HepG2 (cell line): ENCODE measurements around the gene ZNF793. TPM values are rescaled to one million over a fixed set of nuclear protein-coding genes. Genes with fewer than 3 reads are reported as not detected.

Experiments
- ARNTL ChIP-seq: sonication (generic); formaldehyde crosslinking; IDR thresholded peaks from 2 replicates; pipeline ENCODE4 v1.4.0; 2020; ENCODE audit warnings: mild to moderate bottlenecking, missing genetic modification reagents
- BRCA1 ChIP-seq: sonication (generic); formaldehyde crosslinking; IDR thresholded peaks from 2 replicates; pipeline ENCODE4 v1.4.0; 2020; ENCODE audit warnings: missing genetic modification reagents
- GATAD1 ChIP-seq: IDR thresholded peaks from 2 replicates; pipeline ENCODE4 v1.6.1; 2016; ENCODE audit warnings: missing genetic modification reagents, missing compliant biosample characterization
- GATAD2A ChIP-seq: IDR thresholded peaks from 2 replicates; pipeline ENCODE4 v1.6.1; 2016
- HDAC6 ChIP-seq: fragments of 200-600 bp; sonication (generic); IDR thresholded peaks from 2 replicates; pipeline ENCODE4 v1.7.0; 2017; ENCODE audit warnings: mild to moderate bottlenecking, antibody characterized with exemption, low read length, low read depth
- KLF12 ChIP-seq: sonication (generic); formaldehyde crosslinking; IDR thresholded peaks from 2 replicates; pipeline ENCODE4 v1.4.0; 2020; ENCODE audit warnings: missing genetic modification reagents, borderline replicate concordance
- MAZ ChIP-seq, 2 experiments: sonication (generic) in 1 of 2; formaldehyde crosslinking in 1 of 2; IDR thresholded peaks; 2 replicates each; pipeline versions ENCODE4 v1.5.0 to v1.6.1; 2012 to 2020; ENCODE audit warnings: low read depth in 2 of 2, mild to moderate bottlenecking in 2 of 2, borderline replicate concordance in 1 of 2, improper control_type of control experiment in 1 of 2, low read length in 1 of 2, missing genetic modification reagents in 1 of 2, moderate library complexity in 1 of 2
- MED13 ChIP-seq: sonication (generic); formaldehyde crosslinking; IDR thresholded peaks from 2 replicates; pipeline ENCODE4 v1.5.0; 2020; ENCODE audit warnings: missing genetic modification reagents
- NR2F6 ChIP-seq, 2 experiments: IDR thresholded peaks; 2 replicates each; pipeline ENCODE4 v1.6.1; 2016; ENCODE audit warnings: antibody characterized with exemption in 1 of 2, mild to moderate bottlenecking in 1 of 2
- PHB2 ChIP-seq: fragments of 450-650 bp; IDR thresholded peaks from 2 replicates; pipeline ENCODE4 v1.6.1; 2018; ENCODE audit not compliant: partially characterized antibody
- PHF21A ChIP-seq: sonication (generic); formaldehyde crosslinking; IDR thresholded peaks from 2 replicates; pipeline ENCODE4 v1.5.0; 2020; ENCODE audit warnings: mild to moderate bottlenecking, missing genetic modification reagents
- PHF8 ChIP-seq: sonication (generic); formaldehyde crosslinking; IDR thresholded peaks from 2 replicates; pipeline ENCODE4 v1.5.0; 2020; ENCODE audit warnings: missing genetic modification reagents
- POGZ ChIP-seq: sonication (generic); formaldehyde crosslinking; IDR thresholded peaks from 2 replicates; pipeline ENCODE4 v1.4.0; 2020; ENCODE audit warnings: mild to moderate bottlenecking, missing genetic modification reagents
- SALL1 ChIP-seq: sonication (generic); formaldehyde crosslinking; IDR thresholded peaks from 2 replicates; pipeline ENCODE4 v1.8.0; 2022; ENCODE audit warnings: mild to moderate bottlenecking, missing genetic modification reagents
- SMAD9 ChIP-seq: sonication (generic); formaldehyde crosslinking; IDR thresholded peaks from 2 replicates; pipeline ENCODE4 v1.5.1; 2020; ENCODE audit warnings: mild to moderate bottlenecking, missing genetic modification reagents
- THAP11 ChIP-seq: IDR thresholded peaks from 2 replicates; pipeline ENCODE4 v1.6.1; 2016; ENCODE audit warnings: missing biosample characterization, missing genetic modification reagents
- XRCC5 ChIP-seq: fragments of 200-400 bp; formaldehyde crosslinking; optimal IDR thresholded peaks from 2 replicates; pipeline ENCODE3; 2017; ENCODE audit warnings: mild to moderate bottlenecking, low read length
- ZIK1 ChIP-seq: sonication (generic); formaldehyde crosslinking; IDR thresholded peaks from 2 replicates; pipeline ENCODE4 v1.5.0; 2020; ENCODE audit warnings: mild to moderate bottlenecking, low read depth, missing genetic modification reagents, borderline replicate concordance
- ZMYM3 ChIP-seq: sonication (generic); formaldehyde crosslinking; IDR thresholded peaks from 2 replicates; pipeline ENCODE4 v1.5.1; 2020; ENCODE audit warnings: mild to moderate bottlenecking, missing genetic modification reagents
- ZNF205 ChIP-seq: IDR thresholded peaks from 2 replicates; pipeline ENCODE4 v1.6.1; 2018; ENCODE audit warnings: missing biosample characterization, missing genetic modification reagents
- ZNF296 ChIP-seq: sonication (generic); formaldehyde crosslinking; conservative IDR thresholded peaks from 2 replicates; pipeline ENCODE4 v1.5.0; 2020; ENCODE audit warnings: mild to moderate bottlenecking, missing genetic modification reagents
- ZNF558 ChIP-seq: sonication (generic); formaldehyde crosslinking; IDR thresholded peaks from 2 replicates; pipeline ENCODE4 v1.9.0; 2022; ENCODE audit warnings: mild to moderate bottlenecking, missing genetic modification reagents, borderline replicate concordance
- ZNF589 ChIP-seq: sonication (generic); formaldehyde crosslinking; conservative IDR thresholded peaks from 2 replicates; pipeline ENCODE4 v1.8.0; 2022; ENCODE audit warnings: mild to moderate bottlenecking, moderate library complexity, missing genetic modification reagents
- ZNF605 ChIP-seq: sonication (generic); formaldehyde crosslinking; IDR thresholded peaks from 2 replicates; pipeline ENCODE4 v1.8.0; 2022; ENCODE audit warnings: mild to moderate bottlenecking, missing genetic modification reagents
- ZNF768 ChIP-seq: sonication (generic); formaldehyde crosslinking; IDR thresholded peaks from 2 replicates; pipeline ENCODE4 v1.4.0; 2020; ENCODE audit warnings: missing genetic modification reagents
- ZNF883 ChIP-seq: sonication (generic); formaldehyde crosslinking; IDR thresholded peaks from 2 replicates; pipeline ENCODE4 v1.5.1; 2020; ENCODE audit warnings: mild to moderate bottlenecking, missing genetic modification reagents; ENCODE audit errors: not compliant biosample characterization
- ZSCAN21 ChIP-seq: sonication (generic); formaldehyde crosslinking; IDR thresholded peaks from 2 replicates; pipeline ENCODE4 v1.8.0; 2022; ENCODE audit warnings: mild to moderate bottlenecking, missing genetic modification reagents, moderate library complexity, borderline replicate concordance
- polyA plus RNA-seq, 8 experiments: library from polyadenylated mRNA; depleted of rRNA in 3 of 8; stranded (reverse) in 7 of 8; unstranded in 1 of 8; fragments of >200 nt; fragmentation: Illumina TruSeq in 4 of 8; extraction: Trizol in 4 of 8; gene quantifications; 2 replicates each; pipeline versions ENCODE4 v1.2.1 to v1.2.3, GENCODE V29; 2011 to 2016; ENCODE audit warnings: low read depth in 4 of 8, missing spikeins in 1 of 8, mixed read lengths in 1 of 8; ENCODE audit not compliant: insufficient read depth in 1 of 8
- total RNA-seq, 5 experiments: library from RNA; depleted of rRNA; stranded (reverse); fragments of >200 nt; fragmentation: Illumina TruSeq; extraction: Trizol; gene quantifications; 2 replicates each; pipeline ENCODE4 v1.2.3, GENCODE V29; 2016; ENCODE audit warnings: low read depth in 1 of 5
- TF ChIP-seq, protein P1 (sequence below): IDR thresholded peaks from 2 replicates; pipeline ENCODE4 v1.6.1; 2016; ENCODE audit warnings: mild to moderate bottlenecking, missing biosample characterization, missing genetic modification reagents
- TF ChIP-seq, protein P2 (sequence below): sonication (generic); formaldehyde crosslinking; IDR thresholded peaks from 2 replicates; pipeline ENCODE4 v1.5.1; 2020; ENCODE audit warnings: mild to moderate bottlenecking, missing genetic modification reagents, moderate library complexity
- TF ChIP-seq, protein P3 (sequence below): sonication (generic); formaldehyde crosslinking; IDR thresholded peaks from 2 replicates; pipeline ENCODE4 v1.4.0; 2020; ENCODE audit warnings: mild to moderate bottlenecking, missing genetic modification reagents

The ZNF793 gene
- total and polyA plus RNA-seq, 2 of the 13 experiments (the other 11 are each of a cell fraction or from before 2014, with no cell fraction given) = 0.13 to 0.35 TPM

DNA sequence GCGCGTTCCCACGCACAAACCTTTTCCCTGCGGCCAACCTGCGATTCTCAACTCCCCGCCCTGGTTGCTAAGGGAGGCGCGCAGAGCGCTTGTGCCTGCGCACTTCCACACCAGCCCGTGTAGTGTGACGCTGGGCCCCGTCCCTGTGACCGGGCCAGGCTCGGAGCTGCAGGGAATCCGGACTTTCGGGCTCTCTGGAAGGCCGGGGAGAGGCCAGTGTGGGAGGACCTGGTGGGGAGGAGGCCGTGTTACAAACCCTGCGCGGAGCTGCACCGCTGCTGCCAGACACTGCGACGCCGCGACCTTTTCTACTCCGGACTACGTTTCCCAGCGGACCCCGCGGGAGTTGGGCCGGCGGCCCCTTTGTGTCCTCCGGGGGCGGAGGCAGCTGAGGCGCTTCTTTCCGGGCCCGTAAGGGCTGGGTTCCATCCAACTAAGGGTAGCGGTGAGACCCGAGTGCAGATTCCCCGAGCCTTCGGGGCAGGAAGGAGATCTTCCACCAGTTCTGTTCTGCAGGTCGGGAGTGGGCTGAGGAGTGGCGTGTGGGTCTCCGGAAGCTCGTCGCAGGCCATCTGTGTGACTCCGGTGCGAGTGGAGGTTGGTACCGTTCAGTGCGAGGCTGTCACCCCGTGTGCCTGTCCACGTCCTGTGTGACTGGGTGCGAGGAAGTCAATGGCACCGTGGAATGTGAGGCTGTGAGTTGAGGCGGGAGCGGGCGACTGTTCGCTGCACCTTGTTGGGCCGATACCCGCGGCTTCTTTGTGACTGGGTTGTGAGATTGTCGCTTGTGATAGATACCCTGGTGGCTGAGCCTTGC is 37.6 kb upstream of the ZNF793 start, which contains the start of gene ZNF570 (continued):
- TF ChIP-seq NR2F6 (IDR thresholded peaks at IDR 0.05) (no peak), NR2F6 (CRISPR knock-in tag; IDR thresholded peaks at IDR 0.05) (peak; percentile 26; the same call in 1 of the 2 replicates), HDAC6 (no peak), KLF12 (0 out of 2 replicates have a peak, but pooled peaks have one; percentile 52), ZIK1 (CRISPR knock-in tag) (peak; percentile 36; the same call in 1 of the 2 replicates), BRCA1 (no peak), ZNF558 (CRISPR knock-in tag) (peak; percentile 23; the same call in 1 of the 2 replicates), ZNF296 (CRISPR knock-in tag) (no peak), XRCC5 (peak; percentile 29), PHF8 (CRISPR knock-in tag) (peak; percentile 85), ZSCAN21 (CRISPR knock-in tag) (no peak), MAZ (IDR thresholded peaks at IDR 0.05; ENCODE audit: borderline replicate concordance, low read depth, low read length) (peak; percentile 80; the same call in 1 of the 2 replicates), MAZ (CRISPR knock-in tag; IDR thresholded peaks at IDR 0.05; ENCODE audit: low read depth) (peak; percentile 64; the same call in 1 of the 2 replicates), MED13 (CRISPR knock-in tag) (peak; percentile 23; the same call in 1 of the 2 replicates), ARNTL (CRISPR knock-in tag) (0 out of 2 replicates have a peak, but pooled peaks have one; percentile 53), SALL1 (peak; percentile 54), GATAD2A (CRISPR knock-in tag) (no peak), POGZ (peak; percentile 91), ZNF883 (peak; percentile 78), SMAD9 (0 out of 2 replicates have a peak, but pooled peaks have one; percentile 72), ZNF205 (CRISPR knock-in tag) (no peak), GATAD1 (CRISPR knock-in tag) (peak; percentile 86), ZNF768 (CRISPR knock-in tag) (peak; percentile 67; the same call in 1 of the 2 replicates), PHF21A (CRISPR knock-in tag) (no peak), PHB2 (no peak), THAP11 (CRISPR knock-in tag) (peak; percentile 99), ZNF589 (CRISPR knock-in tag) (no peak), ZMYM3 (CRISPR knock-in tag) (no peak; the same call in none of the 2 replicates), ZNF605 (CRISPR knock-in tag) (peak; percentile 55; the same call in 1 of the 2 replicates)
- TF ChIP-seq, protein P1, sequence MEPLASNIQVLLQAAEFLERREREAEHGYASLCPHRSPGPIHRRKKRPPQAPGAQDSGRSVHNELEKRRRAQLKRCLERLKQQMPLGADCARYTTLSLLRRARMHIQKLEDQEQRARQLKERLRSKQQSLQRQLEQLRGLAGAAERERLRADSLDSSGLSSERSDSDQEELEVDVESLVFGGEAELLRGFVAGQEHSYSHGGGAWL (CRISPR knock-in tag) = no peak
- TF ChIP-seq, protein P2, sequence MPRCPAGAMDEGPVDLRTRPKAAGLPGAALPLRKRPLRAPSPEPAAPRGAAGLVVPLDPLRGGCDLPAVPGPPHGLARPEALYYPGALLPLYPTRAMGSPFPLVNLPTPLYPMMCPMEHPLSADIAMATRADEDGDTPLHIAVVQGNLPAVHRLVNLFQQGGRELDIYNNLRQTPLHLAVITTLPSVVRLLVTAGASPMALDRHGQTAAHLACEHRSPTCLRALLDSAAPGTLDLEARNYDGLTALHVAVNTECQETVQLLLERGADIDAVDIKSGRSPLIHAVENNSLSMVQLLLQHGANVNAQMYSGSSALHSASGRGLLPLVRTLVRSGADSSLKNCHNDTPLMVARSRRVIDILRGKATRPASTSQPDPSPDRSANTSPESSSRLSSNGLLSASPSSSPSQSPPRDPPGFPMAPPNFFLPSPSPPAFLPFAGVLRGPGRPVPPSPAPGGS (CRISPR knock-in tag) = peak; percentile 45; the same call in 1 of the 2 replicates
- TF ChIP-seq, protein P3, sequence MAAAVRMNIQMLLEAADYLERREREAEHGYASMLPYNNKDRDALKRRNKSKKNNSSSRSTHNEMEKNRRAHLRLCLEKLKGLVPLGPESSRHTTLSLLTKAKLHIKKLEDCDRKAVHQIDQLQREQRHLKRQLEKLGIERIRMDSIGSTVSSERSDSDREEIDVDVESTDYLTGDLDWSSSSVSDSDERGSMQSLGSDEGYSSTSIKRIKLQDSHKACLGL (CRISPR knock-in tag) = peak; percentile 61; the same call in 1 of the 2 replicates
